NCI-H1417 (cell line): Measurements from ENCODE around the gene CIB2.
"Not testable (repeated sequence)": the region's sequence is repeated elsewhere in the genome, so short reads cannot be mapped to it uniquely, and the experiment has no call there.

Source experiments
- DNase-seq, 3 experiments: peaks; one replicate each; lab custom pipeline; 2025; lab: John Stamatoyannopoulos, UW

Gene CIB2

DNA sequence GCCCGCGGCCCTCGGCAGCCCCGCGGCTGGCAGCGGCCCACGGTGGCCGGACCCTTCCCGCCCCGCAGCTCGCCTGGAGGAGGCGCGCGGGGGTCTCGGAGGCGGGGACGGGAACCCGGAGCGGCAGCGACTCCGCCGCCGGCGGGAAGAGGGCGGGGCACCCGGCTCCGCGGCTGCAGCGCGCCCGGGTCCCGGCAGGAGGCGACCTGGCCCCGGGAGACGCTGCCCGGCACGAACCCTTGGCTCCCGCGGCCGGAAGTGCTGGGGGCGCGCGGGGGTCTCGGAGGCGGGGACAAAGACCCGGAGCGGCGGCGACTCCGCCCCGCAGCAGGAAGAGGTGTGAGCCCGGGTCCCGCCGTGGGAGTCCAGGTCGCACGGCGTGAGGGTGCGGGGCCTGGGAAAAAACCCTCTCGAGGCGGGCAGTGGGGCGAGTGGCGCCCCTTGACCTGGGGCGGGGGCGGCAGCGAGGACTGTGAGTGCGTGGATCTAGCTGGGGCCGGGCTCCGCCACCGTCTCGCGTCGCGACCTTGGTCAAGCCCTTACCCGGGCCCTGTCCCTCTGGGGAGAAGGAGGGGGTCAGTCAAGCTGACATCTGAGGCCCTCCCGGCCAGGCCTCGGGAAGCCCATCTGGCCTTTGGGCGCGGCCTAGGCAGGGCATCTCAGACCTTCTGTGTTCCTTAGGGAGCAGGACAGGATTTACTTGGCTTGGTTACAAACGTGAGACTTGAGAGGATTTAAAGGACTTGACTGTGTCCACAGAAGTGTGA, at the start of gene CIB2:
Gene CIB2 (minus strand): TSS at position 151 of the 767 bp plus-strand sequence. CDS start 230 bp downstream, outside the sequence.
- peak; percentile 39 to 87 (median 83) for DNase-seq

- no peak for DNase-seq
These were observed 48.7 kb upstream of the CIB2 start for GRCh38 chr15:78179906-78180305.

DNA sequence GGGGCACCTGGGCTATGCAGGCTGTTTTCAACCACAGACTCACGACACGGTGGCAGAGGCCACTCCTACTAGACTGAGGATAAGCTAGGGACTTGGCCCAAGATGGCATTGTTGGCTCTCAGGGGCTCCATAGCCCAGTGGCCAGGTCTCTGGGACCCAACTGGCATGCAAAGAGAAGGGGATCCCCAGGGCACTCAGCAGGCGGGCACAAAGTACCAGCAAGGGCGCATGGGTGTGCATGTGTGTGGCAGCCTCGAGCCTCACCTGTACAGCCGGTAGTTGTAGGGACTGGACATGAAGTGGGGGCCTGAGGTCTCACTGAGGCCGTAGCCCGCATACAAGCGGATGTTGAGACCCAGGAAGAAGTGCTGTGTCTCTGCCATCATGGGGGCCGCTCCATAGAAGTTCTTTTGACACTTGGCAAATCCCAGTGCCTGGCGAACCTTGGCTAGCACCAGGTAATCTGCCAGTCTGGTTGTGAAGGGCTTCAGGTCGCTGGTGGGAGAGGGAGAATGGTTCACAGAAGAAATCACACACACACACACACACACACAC, 48.1 kb upstream of the CIB2 start:
- DNase-seq: no peak

GRCh38 chr15:78178064-78178463, 46.8 kb upstream of the CIB2 start:
- DNase-seq: no peak

- peak in 2 of 3 experiments; percentile 19 to 47 for DNase-seq
These were observed 46.2 kb upstream of the CIB2 start for GRCh38 chr15:78177447-78177873.

DNA sequence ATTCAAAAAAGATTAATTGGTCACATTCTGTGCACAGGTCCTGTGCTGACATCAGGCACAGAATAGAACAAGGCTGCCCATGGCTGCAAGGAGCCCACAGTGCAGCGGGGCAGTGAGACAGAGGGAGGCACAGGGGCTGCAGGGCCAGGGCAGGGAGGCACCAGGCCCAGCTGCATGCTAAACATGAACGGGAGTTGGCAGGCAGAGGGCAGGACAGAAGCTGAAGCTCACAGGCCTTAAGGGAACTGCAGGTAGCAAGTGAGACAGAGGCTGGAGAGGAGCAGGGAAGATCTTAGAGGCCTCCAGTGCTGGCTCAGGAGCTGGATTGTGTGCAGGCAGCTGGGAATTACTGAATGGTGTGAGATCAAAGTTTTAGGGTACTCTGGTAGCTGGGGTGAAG, 44.1 kb upstream of the CIB2 start:
- DNase-seq: no peak

- no peak for DNase-seq
These were observed 43.2 kb upstream of the CIB2 start for GRCh38 chr15:78174401-78174800.

DNA sequence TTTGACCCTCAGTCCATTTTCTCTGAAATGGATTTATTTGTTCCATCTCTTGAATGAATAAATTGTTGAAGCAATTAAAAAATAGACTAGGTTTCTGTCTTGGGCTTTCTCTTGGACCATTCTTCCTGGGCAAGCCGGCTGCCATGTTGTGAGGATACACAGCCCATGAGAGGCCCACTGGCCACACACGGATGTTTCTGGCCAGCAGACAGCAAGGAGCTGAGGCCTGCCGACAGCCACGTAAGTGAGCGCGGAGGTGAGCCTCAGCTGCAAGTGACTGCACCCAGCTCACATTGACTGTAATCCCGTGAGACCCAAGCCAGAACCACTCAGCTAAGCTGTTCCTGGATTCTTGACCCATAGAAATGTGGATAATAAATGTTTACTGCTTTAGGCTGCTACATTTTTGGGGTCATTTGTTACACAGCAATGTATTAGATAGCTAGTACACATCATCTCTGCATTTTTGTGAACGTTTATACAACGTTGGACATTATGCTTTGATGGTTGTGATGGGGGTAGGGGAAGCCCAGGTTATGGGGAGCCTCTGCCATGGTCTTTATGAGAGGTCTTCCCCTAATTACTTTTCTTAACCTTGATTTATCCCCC, 40.7 kb upstream of the CIB2 start:
- no peak for DNase-seq

DNA sequence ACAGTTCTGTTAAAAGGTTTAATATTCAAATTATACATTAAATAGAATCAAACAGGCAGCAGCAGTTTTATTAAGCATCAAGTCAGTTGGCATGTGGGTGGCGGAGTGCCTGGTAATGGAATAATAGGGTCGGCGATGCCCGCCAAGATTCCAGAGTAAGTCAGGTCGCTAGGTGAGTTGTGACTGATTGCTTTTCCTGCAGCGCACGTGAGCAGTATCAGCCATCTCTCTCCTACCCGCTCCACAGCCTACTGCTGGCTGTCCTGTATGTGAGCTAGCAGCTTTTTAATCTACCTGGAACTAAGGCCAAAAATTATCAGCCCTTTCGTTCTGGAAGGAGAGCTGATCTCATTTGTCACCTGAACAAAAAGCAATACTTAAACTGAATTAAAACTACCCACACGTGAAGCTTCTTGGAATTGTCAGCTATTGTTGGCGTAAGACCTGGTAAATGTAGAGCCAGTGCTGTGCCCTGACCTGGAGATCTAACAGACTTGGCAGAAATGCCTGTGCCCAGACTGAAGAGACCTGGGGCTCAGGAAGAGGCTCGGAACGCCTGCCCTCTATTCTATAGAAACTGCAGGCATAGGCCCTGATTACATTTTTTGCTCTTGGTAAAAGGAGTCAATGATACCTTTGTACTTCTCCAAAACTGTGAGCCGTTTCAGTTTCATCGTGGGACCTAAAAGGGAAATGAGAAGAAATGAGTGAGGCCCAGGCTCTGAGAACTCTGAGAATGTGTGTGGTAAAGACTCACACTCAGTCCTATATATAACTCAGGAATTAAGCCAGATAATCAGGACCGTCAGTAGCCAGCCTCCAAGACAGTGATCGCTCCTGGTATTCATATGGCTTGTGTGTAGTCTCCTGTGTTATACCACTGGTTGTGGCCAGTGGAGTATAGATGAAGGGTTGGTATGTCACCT, 39.9 kb upstream of the CIB2 start:
- DNase-seq: no peak

DNA sequence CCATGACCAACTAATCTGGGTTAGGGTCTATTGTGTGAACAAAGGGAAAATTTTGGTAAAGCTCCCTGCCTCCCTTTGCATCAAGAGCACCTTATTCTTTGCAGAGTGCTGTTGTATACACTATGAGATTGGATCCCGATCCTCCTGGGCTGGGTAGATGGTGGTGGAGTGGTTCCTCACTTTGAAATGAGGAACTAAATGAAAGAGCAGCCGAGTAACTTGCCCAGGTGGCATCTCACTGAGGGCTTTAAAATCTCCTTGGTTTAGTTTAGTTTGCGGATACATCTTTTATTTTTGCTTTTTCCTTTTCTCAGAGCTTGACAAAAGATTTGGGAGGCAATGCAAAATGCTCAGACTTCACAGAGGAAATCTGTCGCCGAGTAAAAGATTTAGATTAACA, 37.4 kb upstream of the CIB2 start:
- DNase-seq: no peak

DNA sequence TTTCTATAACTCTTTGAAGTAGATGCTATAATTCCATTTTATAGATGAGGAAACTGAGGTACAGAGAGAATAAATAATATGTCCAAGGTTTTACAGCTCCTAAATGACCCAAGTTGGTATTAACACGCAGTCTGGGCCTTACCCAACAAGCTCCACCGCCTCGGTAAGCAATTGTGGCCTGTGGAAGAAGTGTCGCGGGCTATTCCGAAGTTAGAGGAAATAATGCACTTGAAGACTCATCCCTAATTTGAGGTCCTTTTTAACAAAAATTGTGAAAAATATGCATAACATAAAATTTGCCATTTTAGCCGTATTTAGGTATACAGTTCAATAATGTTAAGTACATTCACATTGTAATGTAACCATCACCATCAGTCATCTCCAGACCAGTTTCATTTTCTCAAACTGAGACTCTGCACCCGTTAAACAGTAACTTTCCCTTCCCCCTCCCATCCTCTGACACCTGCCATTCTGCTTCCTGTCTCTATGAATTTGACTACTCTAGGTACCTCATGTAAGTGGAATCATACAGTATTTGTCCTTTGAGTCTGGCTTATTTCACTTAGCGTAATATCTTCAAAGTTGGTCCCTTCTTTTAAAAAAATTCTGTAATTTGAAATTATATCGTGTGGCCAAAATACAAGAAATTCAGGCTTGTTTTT, 36.1 kb upstream of the CIB2 start:
- no peak for DNase-seq

- no peak for DNase-seq
These were observed 32.8 kb upstream of the CIB2 start for GRCh38 chr15:78164010-78164409.

DNA sequence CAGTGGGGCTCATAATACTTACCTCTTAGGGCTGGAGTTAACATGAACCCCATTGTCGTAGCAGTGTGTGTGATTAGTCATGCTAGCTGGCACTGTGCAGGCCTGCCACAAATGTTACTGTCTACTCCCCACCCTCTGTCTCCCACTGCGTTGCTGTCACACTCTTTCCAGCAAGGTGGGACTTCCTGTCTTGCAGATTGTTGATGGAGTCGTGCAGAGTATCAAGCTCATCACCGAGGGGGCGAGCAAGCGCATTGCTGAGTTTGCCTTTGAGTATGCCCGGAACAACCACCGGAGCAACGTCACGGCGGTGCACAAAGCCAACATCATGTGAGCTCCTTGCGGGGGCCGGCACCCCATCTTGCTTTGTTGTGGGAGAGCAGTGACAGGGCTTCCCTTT, 30.8 kb upstream of the CIB2 start:
- DNase-seq: no peak

- DNase-seq: peak in 1 of 3 experiments; percentile 25
These were observed 28.1 kb upstream of the CIB2 start for GRCh38 chr15:78159395-78159794.

DNA sequence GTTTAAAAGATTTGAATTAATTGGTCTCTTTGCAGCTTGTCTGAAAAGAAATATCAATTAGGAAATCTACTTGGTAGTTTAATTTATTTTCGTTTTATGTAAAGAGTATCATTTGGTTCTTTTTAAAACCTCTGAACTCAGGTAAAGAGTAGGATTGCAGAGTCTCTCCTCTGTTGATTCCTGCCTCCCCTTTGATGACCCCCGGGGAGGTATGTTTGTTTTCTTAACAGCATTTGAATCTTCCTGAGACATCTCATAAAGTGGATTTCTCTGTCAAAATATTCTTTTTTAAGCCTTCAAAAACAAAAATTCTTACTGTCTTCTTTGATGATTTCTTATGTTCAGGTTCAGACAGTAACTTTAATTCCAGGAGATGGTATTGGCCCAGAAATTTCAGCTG, 26.0 kb upstream of the CIB2 start:
- DNase-seq: no peak

- DNase-seq: no peak
These were observed 25.4 kb upstream of the CIB2 start for GRCh38 chr15:78156653-78157052.

DNA sequence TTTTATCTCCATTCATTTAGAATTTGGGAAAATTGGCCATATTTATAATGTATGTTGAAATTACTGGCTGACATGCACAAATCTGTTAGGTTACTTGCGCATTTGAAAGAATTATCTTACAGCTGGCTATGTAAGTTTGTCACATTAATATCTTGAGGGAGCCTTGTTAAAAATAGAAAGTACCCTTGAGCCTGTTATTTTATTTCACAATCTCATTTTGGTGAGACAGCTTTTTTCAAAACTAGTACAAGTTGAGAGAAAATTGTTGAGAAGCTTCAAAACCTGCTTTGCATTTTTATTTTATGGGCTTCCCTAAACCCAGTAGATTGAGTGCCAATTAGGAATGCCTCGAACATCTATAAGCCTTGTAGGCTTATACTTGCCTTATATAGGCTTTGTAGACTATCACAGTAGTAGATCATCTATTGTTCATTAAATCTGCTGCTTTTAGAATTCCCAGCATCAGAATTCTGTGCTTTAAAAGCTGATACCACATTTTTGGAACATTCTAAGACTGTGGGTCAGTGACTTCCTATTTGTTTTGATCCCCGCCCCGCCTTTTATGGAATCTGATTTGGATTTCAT, 24.2 kb upstream of the CIB2 start:
- no peak for DNase-seq

DNA sequence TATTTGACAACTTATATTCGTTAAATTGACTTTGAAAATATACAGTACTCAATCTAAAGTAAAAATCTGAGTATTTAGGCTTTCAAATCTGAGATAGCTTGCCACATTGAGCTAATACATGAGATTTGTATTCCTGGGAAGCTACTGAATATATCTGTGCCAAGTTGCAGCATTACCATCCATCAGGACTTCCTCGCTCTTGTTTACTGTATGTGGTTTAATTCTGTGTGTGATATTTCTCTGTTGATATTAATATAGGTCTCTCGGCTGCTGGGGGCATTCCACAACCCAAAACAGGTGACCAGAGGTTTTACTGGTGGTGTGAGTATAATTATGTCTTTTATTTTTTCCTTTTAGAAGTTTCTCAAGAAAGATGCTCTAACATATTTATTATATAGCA, 23.7 kb upstream of the CIB2 start:
- DNase-seq: no peak

DNA sequence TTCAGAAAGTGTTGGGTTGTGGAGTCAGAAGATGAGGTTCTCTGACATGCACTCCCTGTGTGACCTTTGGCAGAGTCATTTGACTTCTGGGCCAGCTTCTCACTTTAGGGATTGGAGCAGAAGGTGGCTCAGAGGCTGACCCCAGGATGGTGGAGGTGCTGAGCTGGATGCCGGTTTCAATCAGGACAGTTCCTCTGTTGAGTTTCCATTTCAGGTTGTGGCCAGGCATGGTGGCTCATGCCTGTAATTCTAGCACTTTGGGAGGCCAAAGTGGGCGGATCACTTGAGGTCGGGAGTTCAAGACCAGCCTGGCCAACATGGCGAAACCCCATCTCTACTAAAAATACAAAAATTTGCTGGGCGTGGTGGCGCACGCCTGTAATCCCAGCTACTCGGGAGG, 19.8 kb upstream of the CIB2 start:
- DNase-seq: not testable (repeated sequence)

DNA sequence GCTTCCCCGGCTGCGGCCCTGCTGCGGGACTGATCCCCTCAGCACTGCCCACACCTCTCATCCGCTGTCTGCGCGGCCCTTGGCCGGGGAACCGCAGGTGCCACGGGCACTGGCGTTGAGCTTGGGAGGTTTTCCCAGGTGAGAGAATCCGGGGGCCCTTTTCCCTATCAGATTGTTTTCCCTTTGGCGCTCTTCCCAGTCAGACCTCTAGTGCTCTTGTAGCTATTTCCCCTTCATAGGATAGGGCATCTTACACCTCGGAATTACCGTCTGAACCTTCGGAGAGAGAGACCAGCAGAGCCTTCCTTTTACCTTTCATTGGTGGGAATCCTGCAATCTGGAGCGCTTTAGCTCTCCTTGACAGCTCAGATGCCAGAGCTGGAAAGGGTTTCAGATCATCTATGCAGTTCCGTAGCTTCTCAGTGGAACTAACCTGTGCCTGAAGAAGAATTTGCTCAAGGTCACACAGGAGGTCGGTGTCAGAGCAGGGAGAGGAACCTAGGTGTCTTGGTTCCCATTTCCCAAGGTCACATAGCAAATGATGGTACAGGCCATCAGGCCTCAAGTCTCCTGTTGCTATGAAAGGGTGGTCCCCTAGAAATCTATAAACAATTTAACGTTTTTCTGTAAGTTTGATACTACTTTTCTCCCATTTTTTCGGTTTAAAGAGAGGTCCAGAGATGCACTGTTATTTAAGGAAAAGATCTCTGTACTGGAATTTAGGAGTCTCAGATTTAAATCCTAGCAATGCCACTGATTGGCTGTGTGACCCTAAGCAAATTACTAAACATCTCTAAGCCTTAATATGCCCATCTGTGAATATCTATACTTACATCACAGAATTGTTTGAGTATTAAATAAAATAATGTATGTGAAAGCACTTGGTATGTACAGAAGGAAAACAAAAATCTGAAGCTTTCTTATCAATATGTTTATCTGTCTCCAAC, 18.8 kb upstream of the CIB2 start:
- peak; percentile 52 to 84 (median 80) for DNase-seq
